GM23338 (cell line): ENCODE measurements around the gene ANKRD49. TPM values are rescaled to one million over a fixed set of nuclear protein-coding genes. Genes with fewer than 3 reads are reported as not detected.
A peak's percentile ranks its signal among the peaks of the same experiment; 100 is the strongest.

Experiments
- ATAC-seq: fragments of 200-7000 bp; cut with Tn5 transposase; 3 replicates; pipeline ENCODE4 v1.9.1; 2020
- DNase-seq: peaks from one replicate; pipeline ENCODE4 v3.0.0-alpha.2; 2015; ENCODE audit warnings: low spot score
- H2AFZ ChIP-seq: fragments of 200-600 bp; sonication (generic); 2 replicates; pipeline ENCODE4 v1.8.0; 2016; ENCODE audit warnings: antibody characterized with exemption, mild to moderate bottlenecking, moderate library complexity
- H3F3A ChIP-seq: fragments of 200-600 bp; sonication (generic); replicated peaks from 2 replicates; pipeline ENCODE4 v1.8.0; 2017; ENCODE audit warnings: antibody characterized with exemption, mixed run types, low read depth
- H3K27ac ChIP-seq: fragments of 200-600 bp; sonication (generic); 2 replicates; pipeline ENCODE4 v1.6.1; 2016; ENCODE audit warnings: low read depth
- H3K27me3 ChIP-seq: fragments of 200-600 bp; sonication (generic); 2 replicates; pipeline ENCODE4 v1.8.0; 2016; ENCODE audit warnings: mild to moderate bottlenecking, mixed run types, moderate library complexity; ENCODE audit not compliant: insufficient read depth
- H3K36me3 ChIP-seq: fragments of 200-600 bp; sonication (generic); 2 replicates; pipeline ENCODE4 v1.8.0; 2016; ENCODE audit warnings: mild to moderate bottlenecking; ENCODE audit not compliant: insufficient read depth
- H3K4me1 ChIP-seq: fragments of 200-600 bp; sonication (generic); 2 replicates; pipeline ENCODE4 v1.8.0; 2016; ENCODE audit warnings: mild to moderate bottlenecking, moderate library complexity; ENCODE audit not compliant: insufficient read depth
- H3K4me2 ChIP-seq: fragments of 200-600 bp; sonication (generic); 2 replicates; pipeline ENCODE4 v1.7.1; 2017; ENCODE audit warnings: mixed run types
- H3K4me3 ChIP-seq: fragments of 200-600 bp; sonication (generic); 2 replicates; pipeline ENCODE4 v1.6.1; 2016; ENCODE audit warnings: mixed run types
- H3K79me2 ChIP-seq: fragments of 200-600 bp; sonication (generic); replicated peaks from 2 replicates; pipeline ENCODE4 v1.8.0; 2017; ENCODE audit warnings: mild to moderate bottlenecking; ENCODE audit not compliant: insufficient read depth
- H3K9me2 ChIP-seq: fragments of 200-600 bp; sonication (generic); 2 replicates; pipeline ENCODE4 v1.8.0; 2017; ENCODE audit not compliant: insufficient read depth
- H4K20me1 ChIP-seq: fragments of 200-600 bp; sonication (generic); replicated peaks from 2 replicates; pipeline ENCODE4 v1.8.0; 2017; ENCODE audit warnings: mild to moderate bottlenecking; ENCODE audit not compliant: insufficient read depth
- H3K27ac Mint-ChIP-seq: 2 replicates; pipeline ENCODE4 v1.8.0; 2020; ENCODE audit warnings: inconsistent platforms, mild to moderate bottlenecking, moderate library complexity, mixed read lengths
- H3K27me3 Mint-ChIP-seq: 3 replicates; pipeline ENCODE4 v1.8.0; 2022; ENCODE audit warnings: low read depth, mild to moderate bottlenecking, moderate library complexity, mixed read lengths, inconsistent platforms; ENCODE audit not compliant: insufficient read depth, poor library complexity
- H3K36me3 Mint-ChIP-seq: 3 replicates; pipeline ENCODE4 v1.8.0; 2021; ENCODE audit warnings: low read depth, mild to moderate bottlenecking, inconsistent platforms, moderate library complexity, mixed read lengths
- H3K4me1 Mint-ChIP-seq: 3 replicates; pipeline ENCODE4 v1.8.0; 2020; ENCODE audit warnings: mild to moderate bottlenecking, inconsistent platforms, mixed read lengths
- H3K4me3 Mint-ChIP-seq: 3 replicates; pipeline ENCODE4 v1.8.0; 2021; ENCODE audit warnings: moderate library complexity, mild to moderate bottlenecking, inconsistent platforms, mixed read lengths
- H3K9me3 Mint-ChIP-seq: 3 replicates; pipeline ENCODE4 v1.8.0; 2020; ENCODE audit warnings: moderate library complexity, mild to moderate bottlenecking, inconsistent platforms, mixed read lengths
- CREB1 ChIP-seq: fragments of 250-450 bp; sonication (Bioruptor Pico); IDR thresholded peaks from 2 replicates; pipeline ENCODE4 v1.5.0; 2020; ENCODE audit warnings: low read depth, mild to moderate bottlenecking, moderate library complexity
- EZH2 ChIP-seq: fragments of 200-600 bp; sonication (generic); IDR thresholded peaks from one replicate; pipeline ENCODE4 v1.8.0; 2017; ENCODE audit warnings: antibody characterized with exemption, mild to moderate bottlenecking, low read depth; ENCODE audit not compliant: unreplicated experiment
- POLR2AphosphoS5 ChIP-seq: IDR thresholded peaks from 2 replicates; pipeline ENCODE4 v1.6.1; 2016; ENCODE audit warnings: antibody characterized with exemption, low read depth
- STAT1 ChIP-seq: IDR thresholded peaks from one replicate; pipeline ENCODE4 v1.6.1; 2016; ENCODE audit warnings: antibody characterized with exemption; ENCODE audit not compliant: unreplicated experiment
- ZNF331 ChIP-seq: fragments of 250-450 bp; sonication (Bioruptor Pico); IDR thresholded peaks from 2 replicates; pipeline ENCODE4 v1.5.0; 2020; ENCODE audit warnings: low read depth, mild to moderate bottlenecking, moderate library complexity
- polyA plus RNA-seq: library from polyadenylated mRNA; unstranded; fragments of >200 nt; fragmentation: Nextera tagmentation; extraction: Ambion mirVana; gene quantifications from 2 replicates; pipeline ENCODE4 v1.2.1, GENCODE V29; 2016
- total RNA-seq: library from RNA; depleted of rRNA; stranded (reverse); fragments of >200 nt; shearing (Covaris generic); gene quantifications from 2 replicates; pipeline ENCODE4 v1.2.3, GENCODE V29; 2014
- TF ChIP-seq, protein P1 (sequence below): IDR thresholded peaks from 2 replicates; pipeline ENCODE4 v1.6.1; 2016; ENCODE audit warnings: antibody characterized with exemption
- TF ChIP-seq, protein P2 (sequence below), 2 experiments: fragments of 200-600 bp in 1 of 2; sonication (generic) in 1 of 2; conservative IDR thresholded peaks; 2 replicates each; pipeline versions ENCODE4 v1.5.1 to v1.6.1; 2016 to 2017; ENCODE audit warnings: antibody characterized with exemption in 2 of 2, low read depth in 2 of 2, mild to moderate bottlenecking in 2 of 2, moderate library complexity in 1 of 2

The ANKRD49 gene
- total and polyA plus RNA-seq, 2 experiments from 2014 or later: 16.0 to 35.2 TPM

DNA sequence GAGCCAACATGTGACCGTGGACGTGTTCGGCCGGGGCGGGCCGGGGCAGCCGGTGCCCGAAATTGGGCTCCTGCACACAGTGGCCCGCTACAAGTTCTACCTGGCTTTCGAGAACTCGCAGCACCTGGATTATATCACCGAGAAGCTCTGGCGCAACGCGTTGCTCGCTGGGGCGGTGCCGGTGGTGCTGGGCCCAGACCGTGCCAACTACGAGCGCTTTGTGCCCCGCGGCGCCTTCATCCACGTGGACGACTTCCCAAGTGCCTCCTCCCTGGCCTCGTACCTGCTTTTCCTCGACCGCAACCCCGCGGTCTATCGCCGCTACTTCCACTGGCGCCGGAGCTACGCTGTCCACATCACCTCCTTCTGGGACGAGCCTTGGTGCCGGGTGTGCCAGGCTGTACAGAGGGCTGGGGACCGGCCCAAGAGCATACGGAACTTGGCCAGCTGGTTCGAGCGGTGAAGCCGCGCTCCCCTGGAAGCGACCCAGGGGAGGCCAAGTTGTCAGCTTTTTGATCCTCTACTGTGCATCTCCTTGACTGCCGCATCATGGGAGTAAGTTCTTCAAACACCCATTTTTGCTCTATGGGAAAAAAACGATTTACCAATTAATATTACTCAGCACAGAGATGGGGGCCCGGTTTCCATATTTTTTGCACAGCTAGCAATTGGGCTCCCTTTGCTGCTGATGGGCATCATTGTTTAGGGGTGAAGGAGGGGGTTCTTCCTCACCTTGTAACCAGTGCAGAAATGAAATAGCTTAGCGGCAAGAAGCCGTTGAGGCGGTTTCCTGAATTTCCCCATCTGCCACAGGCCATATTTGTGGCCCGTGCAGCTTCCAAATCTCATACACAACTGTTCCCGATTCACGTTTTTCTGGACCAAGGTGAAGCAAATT is 51.7 kb downstream of the ANKRD49 start:
- H3K79me2 ChIP-seq: peaks cover 5% of the 10 kb centered on the region
- H3F3A ChIP-seq: peaks cover 9% of the 10 kb centered on the region; the same call in 1 of the 2 replicates
- H3K9me3 Mint-ChIP-seq: peaks cover 2% of the 10 kb centered on the region; the same call in 2 of the 3 replicates
- peaks cover 20% of the 10 kb centered on the region for H3K4me1 ChIP-seq
- peaks cover 35% of the 10 kb centered on the region for H3K27me3 Mint-ChIP-seq
- no peak overlapping the region for H3K27ac Mint-ChIP-seq
- no peaks in the 10 kb centered on the region for H3K9me2 ChIP-seq
- DNase-seq: peak; percentile 41
- H4K20me1 ChIP-seq: peaks cover 13% of the 10 kb centered on the region
- H3K4me3 ChIP-seq: peak overlapping the region; percentile 83
- peak overlapping the region; percentile 81 for H3K4me3 Mint-ChIP-seq
- H2AFZ ChIP-seq: peak overlapping the region; percentile 82
- H3K36me3 ChIP-seq: no peaks in the 10 kb centered on the region
- TF ChIP-seq ZNF331 (CRISPR knock-in tag) (no peak), EZH2 (peak; percentile 37)
- H3K27ac ChIP-seq: no peak overlapping the region
- H3K4me1 Mint-ChIP-seq: peaks cover 22% of the 10 kb centered on the region
- peak; percentile 11 for ATAC-seq
- peak overlapping the region; percentile 95 for H3K4me2 ChIP-seq
- peaks cover 58% of the 10 kb centered on the region for H3K27me3 ChIP-seq
- H3K36me3 Mint-ChIP-seq: no peaks in the 10 kb centered on the region

DNA sequence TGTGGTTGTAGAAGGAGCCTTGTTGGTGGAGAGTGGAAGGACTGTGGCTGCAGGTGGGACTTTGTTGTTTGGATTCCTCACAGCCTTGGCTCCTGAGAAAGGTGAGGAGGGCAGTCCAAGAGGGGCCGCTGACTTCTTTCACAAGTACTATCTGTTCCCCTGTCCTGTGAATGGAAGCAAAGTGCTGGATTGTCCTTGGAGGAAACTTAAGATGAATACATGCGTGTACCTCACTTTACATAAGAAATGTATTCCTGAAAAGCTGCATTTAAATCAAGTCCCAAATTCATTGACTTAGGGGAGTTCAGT is 52.3 kb downstream of the ANKRD49 start:
- Histone ChIP-seq H3F3A (peaks cover 9% of the 10 kb centered on the region; the same call in 1 of the 2 replicates), H2AFZ (no peak overlapping the region), H3K79me2 (peaks cover 5% of the 10 kb centered on the region), H3K4me2 (peak overlapping the region; percentile 95), H3K4me1 (peaks cover 20% of the 10 kb centered on the region), H3K27ac (no peak overlapping the region), H3K4me3 (peak overlapping the region; percentile 83), H3K27me3 (peaks cover 58% of the 10 kb centered on the region), H3K36me3 (no peaks in the 10 kb centered on the region), H4K20me1 (peaks cover 13% of the 10 kb centered on the region), H3K9me2 (no peaks in the 10 kb centered on the region)
- Mint-ChIP-seq H3K4me1 (peaks cover 22% of the 10 kb centered on the region), H3K9me3 (peaks cover 2% of the 10 kb centered on the region; the same call in 2 of the 3 replicates), H3K4me3 (peak overlapping the region; percentile 81), H3K27me3 (peaks cover 34% of the 10 kb centered on the region), H3K36me3 (no peaks in the 10 kb centered on the region), H3K27ac (no peak overlapping the region)
- no peak for ATAC-seq
- DNase-seq: peak; percentile 24
- TF ChIP-seq, protein P1, sequence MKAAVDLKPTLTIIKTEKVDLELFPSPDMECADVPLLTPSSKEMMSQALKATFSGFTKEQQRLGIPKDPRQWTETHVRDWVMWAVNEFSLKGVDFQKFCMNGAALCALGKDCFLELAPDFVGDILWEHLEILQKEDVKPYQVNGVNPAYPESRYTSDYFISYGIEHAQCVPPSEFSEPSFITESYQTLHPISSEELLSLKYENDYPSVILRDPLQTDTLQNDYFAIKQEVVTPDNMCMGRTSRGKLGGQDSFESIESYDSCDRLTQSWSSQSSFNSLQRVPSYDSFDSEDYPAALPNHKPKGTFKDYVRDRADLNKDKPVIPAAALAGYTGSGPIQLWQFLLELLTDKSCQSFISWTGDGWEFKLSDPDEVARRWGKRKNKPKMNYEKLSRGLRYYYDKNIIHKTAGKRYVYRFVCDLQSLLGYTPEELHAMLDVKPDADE: no peak
- TF ChIP-seq STAT1: no peak
- TF ChIP-seq ZNF331 (CRISPR knock-in tag): no peak
- TF ChIP-seq CREB1: no peak
- TF ChIP-seq POLR2AphosphoS5: no peak
- TF ChIP-seq, protein P2, sequence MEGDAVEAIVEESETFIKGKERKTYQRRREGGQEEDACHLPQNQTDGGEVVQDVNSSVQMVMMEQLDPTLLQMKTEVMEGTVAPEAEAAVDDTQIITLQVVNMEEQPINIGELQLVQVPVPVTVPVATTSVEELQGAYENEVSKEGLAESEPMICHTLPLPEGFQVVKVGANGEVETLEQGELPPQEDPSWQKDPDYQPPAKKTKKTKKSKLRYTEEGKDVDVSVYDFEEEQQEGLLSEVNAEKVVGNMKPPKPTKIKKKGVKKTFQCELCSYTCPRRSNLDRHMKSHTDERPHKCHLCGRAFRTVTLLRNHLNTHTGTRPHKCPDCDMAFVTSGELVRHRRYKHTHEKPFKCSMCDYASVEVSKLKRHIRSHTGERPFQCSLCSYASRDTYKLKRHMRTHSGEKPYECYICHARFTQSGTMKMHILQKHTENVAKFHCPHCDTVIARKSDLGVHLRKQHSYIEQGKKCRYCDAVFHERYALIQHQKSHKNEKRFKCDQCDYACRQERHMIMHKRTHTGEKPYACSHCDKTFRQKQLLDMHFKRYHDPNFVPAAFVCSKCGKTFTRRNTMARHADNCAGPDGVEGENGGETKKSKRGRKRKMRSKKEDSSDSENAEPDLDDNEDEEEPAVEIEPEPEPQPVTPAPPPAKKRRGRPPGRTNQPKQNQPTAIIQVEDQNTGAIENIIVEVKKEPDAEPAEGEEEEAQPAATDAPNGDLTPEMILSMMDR (conservative IDR thresholded peaks at IDR 0.05; ENCODE audit: low read depth in 2 of 2): no peak
